Liver (tissue), 3 donors: ENCODE measurements around the gene SEC61G.
A peak's percentile ranks its signal among the peaks of the same experiment; 100 is the strongest.

Source experiments
- CTCF ChIP-seq: fragments of 150-350 bp; IDR thresholded peaks from 2 replicates; pipeline ENCODE4 v1.5.1; 2017; ENCODE audit warnings: improper control_type of control experiment, low read depth, low read length; ENCODE audit not compliant: missing input control
- EGR1 ChIP-seq, 2 donors: IDR thresholded peaks; 2 replicates each; pipeline ENCODE4 v1.6.1; 2016 to 2018; ENCODE audit warnings: antibody characterized with exemption in 2 of 2, low read depth in 2 of 2
- JUND ChIP-seq, 2 donors: IDR thresholded peaks; 2 replicates each; pipeline ENCODE4 v1.6.1; 2016; ENCODE audit warnings: antibody characterized with exemption in 2 of 2
- MAX ChIP-seq: IDR thresholded peaks from 2 replicates; pipeline ENCODE4 v1.6.1; 2016; ENCODE audit warnings: antibody characterized with exemption
- RAD21 ChIP-seq, 2 donors: IDR thresholded peaks; 2 replicates each; pipeline ENCODE4 v1.6.1; 2016; ENCODE audit warnings: antibody characterized with exemption in 2 of 2, mild to moderate bottlenecking in 2 of 2
- REST ChIP-seq: IDR thresholded peaks from 2 replicates; pipeline ENCODE4 v1.6.1; 2016; ENCODE audit warnings: antibody characterized with exemption, mild to moderate bottlenecking
- RXRA ChIP-seq, 2 donors: IDR thresholded peaks; 2 replicates each; pipeline ENCODE4 v1.6.1; 2017 to 2018; ENCODE audit warnings: antibody characterized with exemption in 2 of 2, mild to moderate bottlenecking in 1 of 2
- TAF1 ChIP-seq: conservative IDR thresholded peaks from 2 replicates; pipeline ENCODE4 v1.6.1; 2016; ENCODE audit warnings: antibody characterized with exemption, mild to moderate bottlenecking
- YY1 ChIP-seq: IDR thresholded peaks from 2 replicates; pipeline ENCODE4 v1.6.1; 2016; ENCODE audit warnings: antibody characterized with exemption, mild to moderate bottlenecking
- donor health status: healthy.
- donor health status: healthy.

- no peak for TF ChIP-seq CTCF
- no peak for TF ChIP-seq RAD21 (IDR thresholded peaks at IDR 0.05)
- TF ChIP-seq YY1, result no peak
- TF ChIP-seq EGR1 (IDR thresholded peaks at IDR 0.05; ENCODE audit: low read depth in 2 of 2), result no peak
- no peak for TF ChIP-seq REST
- no peak for TF ChIP-seq TAF1
- TF ChIP-seq RXRA (IDR thresholded peaks at IDR 0.05), result peak in 1 of 2 donors; percentile 40
- TF ChIP-seq JUND (IDR thresholded peaks at IDR 0.05), result no peak
- TF ChIP-seq MAX, result no peak
These were observed 47.0 kb downstream of the SEC61G start for GRCh38 chr7:54711900-54712595.
